Nephron (organoid): ENCODE data around the gene RABGAP1.

ENCODE experiments used
- H3K27ac Mint-ChIP-seq, 3 experiments: 2 replicates each; pipeline ENCODE4 v1.8.0; 2020; ENCODE audit warnings: mixed read lengths in 3 of 3, mild to moderate bottlenecking in 2 of 3, moderate library complexity in 1 of 3
- H3K27me3 Mint-ChIP-seq: 2 replicates; pipeline ENCODE4 v1.8.0; 2021; ENCODE audit warnings: low read depth, mild to moderate bottlenecking, moderate library complexity, mixed read lengths
- H3K36me3 Mint-ChIP-seq: 2 replicates; pipeline ENCODE4 v1.8.0; 2020; ENCODE audit warnings: low read depth, mixed read lengths
- H3K4me1 Mint-ChIP-seq: 2 replicates; pipeline ENCODE4 v1.8.0; 2020; ENCODE audit warnings: mixed read lengths
- H3K4me3 Mint-ChIP-seq, 3 experiments: 2 replicates each; pipeline ENCODE4 v1.8.0; 2020; ENCODE audit warnings: mild to moderate bottlenecking in 3 of 3, mixed read lengths in 3 of 3, moderate library complexity in 2 of 3
- H3K9me3 Mint-ChIP-seq: 2 replicates; pipeline ENCODE4 v1.8.0; 2020; ENCODE audit warnings: mixed read lengths
- CTCF ChIP-seq, 3 experiments: fragments of 200-600 bp; sonication (generic); IDR thresholded peaks; one replicate each; pipeline ENCODE4 v1.5.0; 2021; ENCODE audit warnings: antibody characterized with exemption in 3 of 3; ENCODE audit not compliant: unreplicated experiment in 3 of 3

RABGAP1 gene

GRCh38 chr9:123048748-123049147, 107.9 kb downstream of the RABGAP1 start:
- peaks cover 9% of the 10 kb centered on the region for H3K36me3 Mint-ChIP-seq
- no peak overlapping the region for H3K4me3 Mint-ChIP-seq
- no peak for TF ChIP-seq CTCF (IDR thresholded peaks at IDR 0.05; ENCODE audit: unreplicated experiment in 3 of 3)
- H3K27ac Mint-ChIP-seq: peak overlapping the region; percentile 47 to 68 (median 67)
- H3K27me3 Mint-ChIP-seq: no peaks in the 10 kb centered on the region
- peaks cover 21% of the 10 kb centered on the region for H3K4me1 Mint-ChIP-seq
- H3K9me3 Mint-ChIP-seq: no peaks in the 10 kb centered on the region

- peaks cover 21% of the 10 kb centered on the region for H3K4me1 Mint-ChIP-seq
- no peak for TF ChIP-seq CTCF (IDR thresholded peaks at IDR 0.05; ENCODE audit: unreplicated experiment in 3 of 3)
- H3K36me3 Mint-ChIP-seq: peaks cover 8% of the 10 kb centered on the region
- no peaks in the 10 kb centered on the region for H3K9me3 Mint-ChIP-seq
- H3K27ac Mint-ChIP-seq: peak overlapping the region in 2 of 3 experiments; percentile 19 to 67
- no peaks in the 10 kb centered on the region for H3K27me3 Mint-ChIP-seq
- H3K4me3 Mint-ChIP-seq: no peak overlapping the region
Measured at GRCh38 chr9:123049589-123050222, 108.9 kb downstream of the RABGAP1 start.

- Mint-ChIP-seq H3K9me3 (no peaks in the 10 kb centered on the region), H3K36me3 (peaks cover 23% of the 10 kb centered on the region)
- TF ChIP-seq CTCF (IDR thresholded peaks at IDR 0.05; ENCODE audit: unreplicated experiment in 3 of 3): no peak
Measured at GRCh38 chr9:123053046-123053445, 112.2 kb downstream of the RABGAP1 start.

GRCh38 chr9:123053711-123054110, 112.9 kb downstream of the RABGAP1 start:
- Mint-ChIP-seq H3K4me1 (peaks cover 13% of the 10 kb centered on the region), H3K9me3 (no peaks in the 10 kb centered on the region), H3K27ac (no peak overlapping the region), H3K4me3 (no peak overlapping the region), H3K36me3 (peaks cover 24% of the 10 kb centered on the region), H3K27me3 (no peaks in the 10 kb centered on the region)
- no peak for TF ChIP-seq CTCF (IDR thresholded peaks at IDR 0.05; ENCODE audit: unreplicated experiment in 3 of 3)

More at GRCh38 chr9:123053046-123053445, 112.2 kb downstream of the RABGAP1 start:
- H3K27me3 Mint-ChIP-seq: no peaks in the 10 kb centered on the region
- no peak overlapping the region for H3K27ac Mint-ChIP-seq
- H3K4me3 Mint-ChIP-seq: no peak overlapping the region
- peaks cover 18% of the 10 kb centered on the region for H3K4me1 Mint-ChIP-seq

GRCh38 chr9:123058834-123059233, 118.0 kb downstream of the RABGAP1 start:
- no peaks in the 10 kb centered on the region for H3K9me3 Mint-ChIP-seq
- TF ChIP-seq CTCF (IDR thresholded peaks at IDR 0.05; ENCODE audit: unreplicated experiment in 3 of 3): no peak
- no peaks in the 10 kb centered on the region for H3K27me3 Mint-ChIP-seq
- peaks cover 7% of the 10 kb centered on the region for H3K4me1 Mint-ChIP-seq
- peaks cover 43% of the 10 kb centered on the region for H3K36me3 Mint-ChIP-seq
- H3K27ac Mint-ChIP-seq: no peak overlapping the region
- H3K4me3 Mint-ChIP-seq: no peak overlapping the region
